HG03571 (cell line): ENCODE data around the gene TMPRSS6.

Experiments
- ATAC-seq: cut with Tn5 transposase; IDR thresholded peaks from one replicate; pipeline ENCODE4 v1.9.1; 2021; ENCODE audit not compliant: unreplicated experiment

TMPRSS6 gene

DNA sequence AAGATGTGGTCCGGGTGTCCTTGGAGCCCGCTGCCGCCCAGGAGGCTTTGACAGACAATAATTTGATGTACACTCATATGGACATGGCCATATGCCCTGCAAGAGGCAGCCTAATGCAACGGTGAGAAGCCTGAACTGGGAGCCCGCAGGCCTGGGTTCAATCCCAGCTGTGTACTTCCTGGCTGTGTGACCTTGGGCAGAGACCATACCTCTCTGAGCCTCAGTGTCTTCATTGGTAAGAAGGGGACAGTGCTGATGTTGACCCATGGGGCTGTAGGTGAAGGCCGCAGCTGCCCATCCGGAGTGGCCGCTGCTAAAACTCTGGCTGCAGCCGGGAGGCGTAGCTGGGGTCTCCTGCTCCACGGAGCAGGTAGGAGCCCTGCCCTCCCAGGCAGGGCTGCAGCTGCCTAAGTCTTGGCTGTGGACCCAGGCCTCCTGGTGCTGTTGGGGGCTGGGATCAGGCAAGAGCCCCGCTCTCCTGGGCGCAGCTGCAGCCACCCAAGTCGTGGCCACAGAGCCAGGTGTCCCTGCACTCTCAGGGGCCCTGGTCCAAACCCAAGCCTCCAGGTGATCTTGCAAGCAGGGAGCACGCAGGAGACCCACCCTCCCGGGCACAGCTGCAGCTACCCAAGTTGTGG, 31.3 kb upstream of the TMPRSS6 start:
- no peak for ATAC-seq

DNA sequence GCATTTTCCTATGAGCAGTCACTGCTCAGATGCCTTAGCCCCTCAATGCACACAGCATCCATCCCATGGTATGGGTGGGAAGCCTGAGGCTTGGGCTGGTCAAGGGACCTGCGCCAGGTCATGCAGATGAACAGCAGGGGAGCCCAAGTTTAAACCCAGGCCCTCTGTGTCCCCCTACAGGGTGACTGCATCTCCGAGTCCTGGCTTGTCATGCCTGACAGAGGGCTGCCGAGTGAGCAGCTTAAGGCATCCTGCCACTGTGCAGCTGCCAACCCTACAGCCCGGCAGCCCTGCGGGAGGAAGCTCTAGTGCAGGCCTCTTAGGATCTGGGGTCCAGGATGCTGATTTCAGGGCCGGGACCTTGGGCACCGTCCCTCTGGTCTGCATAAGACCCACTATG, 30.2 kb upstream of the TMPRSS6 start:
- no peak for ATAC-seq

DNA sequence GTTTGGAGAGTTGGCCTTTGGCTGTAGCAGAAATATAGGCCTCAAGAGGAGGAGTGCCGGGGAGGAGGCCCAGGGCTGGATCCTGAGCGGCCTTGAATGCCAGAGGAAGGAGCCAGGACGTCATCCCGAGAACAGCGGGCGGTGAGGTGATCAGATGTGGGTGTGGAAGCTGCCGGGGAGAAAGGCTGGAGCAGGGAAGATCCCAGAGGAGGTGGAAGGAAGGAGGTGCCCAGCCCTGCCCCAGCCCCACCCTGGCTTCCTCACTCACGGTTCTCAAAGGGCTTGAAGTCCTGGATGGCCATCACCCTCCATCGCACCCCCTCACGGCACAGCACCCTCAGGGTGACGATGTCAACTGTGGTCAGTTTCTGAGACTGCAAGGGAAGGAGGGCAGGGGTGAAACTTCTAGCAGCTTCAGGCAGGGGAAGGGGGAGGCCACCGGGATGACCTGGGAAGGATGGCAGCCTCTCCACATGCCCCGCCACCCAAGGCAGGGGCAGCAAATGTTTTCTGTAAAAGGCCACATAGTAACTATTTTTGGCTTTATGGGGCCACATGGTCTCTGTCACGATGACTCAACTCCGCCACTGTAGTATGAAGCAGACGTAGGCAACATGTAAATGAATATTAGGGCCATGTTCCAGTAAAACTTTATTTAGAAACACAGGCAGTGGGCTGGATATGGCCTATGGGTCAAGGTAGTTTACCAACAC, 29.5 kb upstream of the TMPRSS6 start:
- ATAC-seq, result no peak

DNA sequence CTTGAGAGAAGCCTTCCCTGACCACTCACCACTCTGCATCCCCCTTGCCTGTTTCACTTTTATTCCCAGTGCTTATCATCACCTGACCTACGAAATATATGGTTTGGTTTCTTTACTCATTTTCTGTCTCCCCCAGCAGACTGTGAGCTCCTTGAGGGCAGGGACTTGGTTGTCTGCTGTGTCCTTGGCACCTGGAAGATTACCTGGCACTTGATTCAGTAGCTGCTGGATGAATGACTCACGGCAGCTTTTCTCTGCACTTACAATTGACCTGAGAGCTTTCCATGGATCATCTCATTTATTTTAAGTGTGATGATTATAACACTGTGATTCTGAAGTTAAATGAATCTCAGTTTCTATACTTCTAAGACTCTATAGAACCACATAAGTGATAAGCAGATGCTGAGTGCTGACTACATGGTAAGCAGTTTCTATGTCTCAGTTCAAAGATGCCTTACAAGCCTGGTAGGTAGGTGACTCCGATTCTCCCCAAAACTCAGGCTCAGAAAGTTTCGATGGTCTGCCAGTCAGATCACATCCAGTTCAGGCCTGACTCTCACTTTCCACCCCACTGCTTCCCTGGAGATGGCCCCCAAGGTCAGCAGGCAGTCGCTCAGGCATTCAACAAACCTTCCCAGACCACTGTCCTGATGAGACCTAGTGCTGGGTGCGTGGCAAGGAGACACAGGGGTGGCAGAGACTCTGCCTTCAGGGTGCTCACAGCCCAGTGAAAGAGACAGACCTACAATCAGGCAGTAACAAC, 28.6 kb upstream of the TMPRSS6 start:
- ATAC-seq, result no peak

DNA sequence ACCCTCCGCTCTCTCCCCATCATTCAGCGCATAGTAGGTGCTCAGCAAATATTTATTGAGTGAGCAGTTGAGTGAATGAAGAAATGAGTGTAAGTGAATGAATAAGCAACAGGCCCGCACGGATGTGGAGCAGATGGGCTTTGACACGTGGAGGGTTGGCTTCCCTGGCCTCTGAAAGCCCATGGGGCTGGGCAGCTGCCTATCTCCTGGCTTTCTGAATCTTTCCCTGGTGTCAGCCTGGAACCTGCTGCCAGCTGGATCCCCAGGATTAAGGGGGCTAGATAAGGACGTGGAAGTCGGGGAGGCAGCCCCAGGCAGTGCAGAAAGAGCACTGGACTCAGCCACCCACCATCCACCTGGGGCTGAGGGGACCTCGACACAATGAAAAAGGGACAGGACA, 27.6 kb upstream of the TMPRSS6 start:
- no peak for ATAC-seq

DNA sequence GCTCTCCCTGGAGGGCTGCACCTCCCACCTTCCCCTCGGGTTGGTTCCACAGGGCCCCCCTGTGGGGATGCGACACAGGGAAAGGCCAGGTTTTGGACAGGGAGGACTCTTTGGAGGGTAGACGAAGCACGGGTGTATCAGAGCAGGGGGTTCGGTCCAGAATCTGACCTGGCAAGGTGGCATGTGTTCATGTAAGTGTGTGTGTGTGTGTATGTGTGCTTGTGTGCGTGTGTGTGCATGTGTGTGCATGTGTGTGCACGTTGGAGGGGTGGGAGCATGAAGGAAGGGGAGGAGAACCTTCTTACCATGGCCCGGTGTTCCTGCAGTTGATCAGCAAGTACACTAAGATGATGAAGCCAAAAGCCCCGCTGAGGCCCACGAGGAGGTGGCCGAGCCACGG, 25.5 kb upstream of the TMPRSS6 start:
- ATAC-seq, result no peak

DNA sequence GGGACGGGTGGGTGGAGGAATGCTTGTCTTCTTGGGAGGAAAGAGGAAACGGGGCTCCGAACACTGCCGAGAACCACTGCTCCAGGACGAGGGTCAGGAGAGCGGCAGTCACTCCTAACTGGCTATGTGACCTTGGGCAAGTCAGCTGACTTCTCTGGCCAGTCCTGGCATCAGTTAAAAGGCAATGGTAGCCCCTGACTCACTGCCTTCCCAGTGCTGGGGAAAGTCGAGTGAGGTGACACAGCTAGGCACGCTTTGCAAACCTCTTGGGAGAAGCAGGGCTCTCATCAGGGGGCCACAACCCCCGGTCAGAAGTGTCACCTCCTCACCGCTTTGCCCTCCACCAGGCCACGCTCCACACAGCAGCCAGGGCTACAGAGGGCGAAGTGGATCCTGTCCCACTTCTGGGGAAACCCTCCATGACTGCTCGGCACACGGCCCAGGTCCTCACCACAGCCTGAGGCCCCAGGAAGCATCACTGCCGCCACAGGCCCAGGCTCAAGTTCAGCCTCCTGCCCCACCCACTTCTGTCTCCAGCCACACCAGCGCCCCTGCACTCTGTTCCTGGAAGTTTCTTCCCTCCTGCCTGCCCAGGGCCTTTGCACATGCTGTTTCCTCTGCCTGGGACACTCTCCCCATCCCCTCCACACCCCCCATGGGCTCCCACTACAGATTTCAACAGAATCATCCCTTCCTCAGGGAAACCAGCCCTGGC, 23.9 kb upstream of the TMPRSS6 start:
- ATAC-seq, result no peak

DNA sequence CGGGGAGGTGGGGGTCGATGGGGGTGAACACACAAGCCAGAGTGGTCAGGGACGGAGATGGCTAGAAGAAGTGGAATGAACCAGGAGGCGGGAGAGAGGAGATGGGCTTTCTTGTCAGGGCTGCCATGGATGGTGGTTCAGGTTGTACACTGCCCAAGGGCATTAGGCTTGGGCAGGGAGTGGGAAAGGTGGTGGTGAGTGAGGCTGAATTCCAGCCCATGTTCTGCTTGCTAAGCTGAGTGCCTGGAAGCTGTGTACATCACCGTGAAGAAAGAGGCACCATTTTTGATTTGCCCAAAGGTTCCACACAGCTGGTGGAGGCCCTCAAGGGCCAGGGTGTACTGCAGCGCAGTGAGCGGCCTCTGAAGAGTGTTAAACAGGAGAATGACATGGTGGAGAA, 23.3 kb upstream of the TMPRSS6 start:
- ATAC-seq, result no peak

DNA sequence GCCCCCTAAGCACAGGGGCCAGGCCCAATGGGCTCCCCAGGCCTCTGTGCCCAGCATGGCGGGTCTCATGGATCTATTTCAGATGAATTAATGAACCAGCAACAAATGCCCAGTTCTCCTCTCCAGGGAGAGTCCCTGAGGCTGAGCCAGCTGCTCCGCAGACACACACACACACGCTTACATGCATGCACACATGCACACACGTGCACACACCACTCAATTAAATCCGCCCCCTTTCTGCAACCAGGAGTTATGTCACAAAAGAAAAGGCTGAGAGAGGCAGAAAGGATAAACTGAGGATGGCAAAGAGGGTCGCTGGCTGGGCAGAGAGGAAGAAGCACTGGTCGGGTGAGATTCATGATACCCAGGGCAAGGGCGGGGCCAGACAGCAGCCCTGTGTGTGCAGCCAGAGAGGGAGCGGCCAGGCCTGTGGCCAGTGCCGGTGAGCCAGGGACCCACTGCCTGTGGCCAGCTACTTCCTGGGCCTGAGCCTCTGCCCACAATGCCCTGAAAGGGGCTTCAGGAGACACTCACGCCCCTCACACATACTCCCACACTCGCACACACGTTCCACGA, 20.4 kb upstream of the TMPRSS6 start:
- no peak for ATAC-seq

DNA sequence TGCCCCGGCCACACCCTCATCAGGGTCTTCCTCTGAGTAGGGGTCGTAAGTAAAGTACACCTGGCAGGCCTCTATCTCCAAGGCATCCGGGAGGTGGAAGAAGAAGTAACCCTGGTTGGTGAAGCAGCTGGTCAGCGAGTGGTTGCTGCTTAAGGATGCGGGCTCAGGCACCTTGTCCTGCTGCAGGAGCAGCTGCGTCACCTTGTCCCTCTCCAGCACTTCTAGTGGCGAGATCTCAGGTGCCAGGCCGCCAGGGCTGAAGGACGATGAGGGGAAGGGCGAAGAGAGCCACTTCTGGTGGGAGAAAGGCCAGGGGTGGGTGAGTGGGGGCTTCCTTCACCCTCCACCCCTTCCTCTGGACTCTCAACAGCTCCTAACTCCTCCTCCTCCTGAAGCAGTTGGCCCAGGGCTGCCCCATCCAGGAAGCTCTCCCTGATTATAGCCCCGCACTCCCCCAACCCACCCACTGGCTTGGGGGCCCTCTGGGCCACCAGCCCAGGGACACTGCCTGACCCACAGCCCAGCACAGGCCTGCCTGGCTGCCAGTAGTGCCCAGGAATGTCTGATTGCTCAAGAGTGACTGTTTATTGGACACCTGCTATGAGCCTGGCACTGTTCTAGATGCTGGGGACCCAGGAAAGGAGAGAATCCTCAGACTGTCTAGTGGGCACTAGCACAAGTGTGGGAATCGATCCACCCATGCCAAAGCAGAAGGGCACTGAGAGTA, 19.2 kb upstream of the TMPRSS6 start:
- ATAC-seq, result no peak

DNA sequence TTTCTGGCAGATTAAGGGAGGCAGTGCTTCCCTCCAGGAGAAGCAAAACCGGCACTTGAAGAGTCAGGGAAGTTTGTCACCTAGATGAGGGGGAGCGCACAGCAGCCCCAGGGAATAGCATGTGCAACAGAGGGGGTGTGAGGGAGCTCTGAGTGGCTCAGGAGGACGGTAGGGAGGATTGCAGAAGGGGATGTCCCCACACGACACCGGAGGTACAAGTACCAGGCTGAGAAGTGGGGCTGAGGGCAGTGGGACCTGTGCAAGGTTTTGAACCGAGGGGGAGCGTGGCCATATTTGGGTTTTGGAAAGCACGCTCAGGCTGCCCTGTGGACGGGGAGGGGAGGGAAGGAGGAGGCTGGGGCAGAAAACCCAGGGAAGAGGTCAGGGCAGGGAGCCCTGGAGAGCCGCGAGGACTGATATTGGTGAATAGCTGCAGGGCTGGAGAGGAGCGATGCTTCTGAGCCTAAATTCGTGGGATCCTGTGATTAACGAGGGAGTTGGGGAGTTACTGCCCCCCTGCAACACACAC, 17.9 kb upstream of the TMPRSS6 start:
- ATAC-seq, result no peak

DNA sequence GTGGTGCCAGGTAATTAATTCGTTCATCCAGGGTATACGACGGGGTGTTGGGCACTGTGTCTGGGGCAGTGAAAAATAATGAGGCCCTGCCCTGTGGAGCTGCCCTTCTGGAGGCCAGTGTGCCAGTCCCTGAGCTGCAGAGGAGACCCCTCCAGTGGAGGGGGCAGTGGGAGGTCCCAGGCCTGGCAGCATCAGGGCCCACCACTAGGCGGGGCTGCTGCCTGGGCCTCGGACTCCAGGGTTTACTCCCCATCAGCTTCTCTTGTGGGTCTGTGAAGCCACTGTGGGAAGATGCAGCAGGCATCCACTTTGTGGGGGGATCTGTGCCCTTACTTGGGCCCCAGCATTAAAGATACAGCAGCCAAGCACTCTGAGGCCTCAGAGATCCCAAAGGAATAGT, 17.4 kb upstream of the TMPRSS6 start:
- ATAC-seq, result no peak

DNA sequence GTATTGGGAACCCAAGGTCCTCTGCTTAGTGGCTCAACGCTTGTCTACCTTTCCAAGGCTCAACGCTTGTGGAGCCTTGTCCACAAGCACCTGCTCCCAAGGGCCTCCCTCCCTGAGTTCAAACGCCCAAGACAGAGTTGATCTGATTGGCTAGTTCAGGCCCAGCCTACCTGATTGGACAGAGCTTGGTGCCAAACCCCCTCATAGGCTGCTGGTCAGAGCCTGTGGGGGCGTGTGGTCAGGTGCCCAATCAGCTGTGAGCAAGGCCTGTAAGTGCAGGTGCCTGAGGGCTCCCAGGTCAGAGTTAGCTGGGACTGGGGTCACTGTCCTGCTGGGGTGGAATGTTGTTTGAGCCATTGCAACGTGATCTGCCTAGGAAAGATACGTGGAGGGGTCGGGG, 16.9 kb upstream of the TMPRSS6 start:
- no peak for ATAC-seq

DNA sequence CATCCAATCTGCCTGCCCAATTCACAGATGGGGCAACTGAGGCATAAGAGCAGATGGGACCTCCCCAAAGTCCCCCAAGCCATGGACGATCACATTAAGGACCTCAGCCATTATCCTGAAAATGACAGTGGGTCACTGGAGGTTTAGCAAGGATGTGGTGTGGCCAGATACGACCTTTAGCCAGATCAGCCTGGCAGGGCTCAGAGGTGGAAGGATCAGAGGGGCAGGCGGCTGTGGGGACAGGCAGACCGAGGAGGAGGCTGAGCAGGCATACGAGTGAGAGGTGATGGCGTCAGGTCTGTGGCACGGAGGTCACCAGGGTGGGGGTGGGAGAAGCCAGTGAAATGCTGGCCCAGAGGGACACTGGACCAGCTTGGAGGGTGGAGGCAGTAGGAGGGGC, 14.1 kb upstream of the TMPRSS6 start:
- no peak for ATAC-seq

DNA sequence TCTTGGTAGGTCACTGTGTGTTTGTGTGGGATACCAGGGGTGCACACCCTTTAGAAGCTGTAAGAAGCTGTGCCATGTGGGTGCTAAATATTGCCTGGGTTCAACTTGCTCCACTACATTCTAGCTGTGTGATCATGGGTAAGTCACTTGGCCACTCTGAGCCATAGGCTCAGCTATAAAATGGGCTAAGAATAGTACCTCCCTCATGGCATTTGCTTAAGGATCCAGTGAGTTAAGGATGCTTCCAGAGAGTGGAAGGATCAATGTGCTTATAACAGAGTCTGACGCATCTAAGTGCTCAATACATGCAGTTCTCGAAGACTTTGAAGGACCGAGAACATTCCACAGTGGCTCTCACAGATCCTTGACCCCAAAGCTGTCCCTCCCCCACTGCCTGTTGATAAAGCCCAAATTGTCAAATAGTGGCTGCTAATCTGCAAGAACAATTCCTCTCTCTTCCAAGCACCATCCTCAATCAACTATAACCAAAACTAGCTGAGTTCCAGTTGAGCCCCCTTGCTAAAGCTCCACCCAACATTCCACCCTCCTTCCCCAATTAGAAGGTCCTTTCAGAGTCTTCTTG, 13.2 kb upstream of the TMPRSS6 start:
- ATAC-seq, result no peak

DNA sequence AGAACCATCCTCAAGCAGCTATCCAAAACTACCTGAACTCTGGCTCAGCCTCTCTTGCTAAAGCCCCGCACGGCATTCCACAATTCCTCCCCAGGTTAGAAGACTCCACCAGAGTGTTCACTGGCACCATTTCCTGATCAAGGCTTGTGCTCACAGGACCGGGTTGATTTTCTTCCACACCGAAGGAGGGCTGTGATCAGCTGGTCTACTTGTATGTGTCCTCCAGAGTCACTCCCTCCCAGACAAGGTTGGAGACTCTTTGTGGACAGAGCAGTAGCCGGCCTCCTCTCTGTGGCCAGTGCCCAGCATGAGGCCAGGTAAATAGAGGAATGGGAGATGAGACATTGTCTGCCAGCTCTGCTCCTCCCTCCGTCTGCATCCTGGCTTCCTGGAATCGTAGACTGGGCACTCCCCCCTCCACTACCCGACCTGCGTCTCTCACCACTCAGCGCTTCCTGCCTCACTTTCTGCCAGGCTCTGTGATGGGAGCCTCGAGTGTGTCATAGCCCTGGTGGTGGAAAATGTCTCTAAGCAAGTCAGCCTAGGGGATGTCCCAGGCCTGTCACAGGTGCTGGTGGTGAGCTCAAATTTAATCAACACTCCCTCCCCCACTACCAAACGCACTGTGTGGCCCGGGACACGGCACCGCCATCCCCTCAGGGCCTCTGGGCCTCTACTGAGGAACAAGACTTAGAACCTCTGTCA, 12.5 kb upstream of the TMPRSS6 start:
- peak; percentile 68 for ATAC-seq

DNA sequence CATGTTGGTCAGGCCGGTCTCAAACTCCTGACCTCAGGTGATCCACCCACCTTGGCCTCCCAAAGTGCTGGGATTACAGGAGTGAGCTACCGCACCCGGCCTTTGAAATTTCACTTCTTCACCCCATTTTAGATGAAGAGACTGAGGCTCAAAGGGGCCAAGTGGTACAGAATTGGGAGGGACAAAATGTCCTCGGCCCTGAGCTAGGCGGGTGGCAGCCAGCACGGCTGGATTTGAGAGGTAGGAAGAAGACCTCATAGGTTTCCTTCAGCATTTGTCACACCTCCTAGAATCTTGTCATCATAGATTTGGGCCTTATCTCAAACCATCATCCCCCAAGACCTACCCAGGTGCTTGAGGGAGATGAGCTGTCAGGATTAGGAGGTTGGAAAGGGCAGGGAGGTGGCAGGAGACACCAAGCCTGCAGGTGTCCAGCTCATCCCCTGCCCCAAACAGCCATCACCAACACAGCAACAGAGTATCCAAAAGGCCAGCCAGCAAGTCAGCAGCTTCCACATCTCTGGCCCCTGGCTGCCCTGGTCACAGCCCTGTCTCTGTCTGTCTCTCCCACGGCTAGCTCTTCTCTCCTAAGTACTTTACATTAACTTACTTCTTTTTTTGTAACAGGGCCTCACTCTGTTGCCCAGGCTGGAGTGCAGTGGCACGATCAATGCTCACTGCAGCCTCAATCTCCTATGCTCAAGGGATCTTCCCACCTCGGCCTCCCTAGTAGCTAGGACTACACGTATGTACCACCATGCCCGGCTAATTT, 11.2 kb upstream of the TMPRSS6 start:
- ATAC-seq, result no peak

DNA sequence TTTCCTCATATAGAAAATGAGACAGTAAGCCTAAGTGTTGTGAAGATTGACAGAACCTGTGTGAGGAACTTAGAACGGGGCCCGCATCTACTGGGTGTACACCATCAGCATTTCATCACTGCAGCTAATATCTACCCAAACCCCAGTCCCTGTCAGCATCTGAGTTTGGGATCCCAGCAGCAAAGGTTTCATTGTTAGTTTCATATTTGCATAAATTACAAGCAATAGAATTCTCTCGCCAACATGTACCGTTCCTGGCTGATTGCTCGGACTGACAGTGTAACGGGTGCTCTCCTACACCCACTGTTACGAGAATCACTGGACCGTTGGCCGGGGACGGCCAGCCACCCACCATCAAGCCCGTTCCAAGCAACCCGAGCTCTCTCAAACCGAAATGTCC, 10.4 kb upstream of the TMPRSS6 start:
- no peak for ATAC-seq

DNA sequence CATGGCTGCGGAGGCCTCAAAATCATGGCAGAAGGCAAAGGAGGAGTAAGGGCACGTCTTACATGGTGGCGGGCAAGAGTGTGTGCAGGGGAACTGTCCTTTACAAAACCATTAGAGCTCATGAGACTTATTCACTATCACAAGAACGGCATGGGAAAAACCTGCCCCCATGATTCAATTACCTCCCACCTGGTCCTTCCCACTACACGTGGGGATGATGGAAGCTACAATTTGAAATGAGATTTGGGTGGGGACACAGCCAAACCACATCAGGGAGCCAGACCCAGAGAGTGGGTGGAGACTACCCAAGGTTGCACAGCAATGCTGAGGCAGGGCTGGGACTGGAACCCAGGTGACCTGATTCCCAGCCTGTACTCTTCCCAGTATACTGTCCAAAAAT, 8.6 kb upstream of the TMPRSS6 start:
- ATAC-seq, result no peak
